B cell (primary cell): ENCODE measurements around the gene MAN2A2. TPM values are rescaled to one million over a fixed set of nuclear protein-coding genes. Genes with fewer than 3 reads are reported as not detected.

Experiments used
- ATAC-seq: fragments of 200-7000 bp; cut with Tn5 transposase; one replicate; pipeline ENCODE4 v1.10.0; 2021; ENCODE audit warnings: low read depth, mild to moderate bottlenecking, moderate number of reproducible peaks, moderate library complexity
- CTCF ChIA-PET: fragments of 350-600 bp; sonication (Branson Sonifier 250); formaldehyde crosslinking; loops from one replicate; lab custom pipeline; 2021; ENCODE audit warnings: antibody characterized with exemption, inconsistent platforms; lab: Charles Lee
- POLR2A ChIA-PET: fragments of 350-600 bp; sonication (Branson Sonifier 250); formaldehyde crosslinking; loops from one replicate; lab custom pipeline; 2021; ENCODE audit warnings: antibody characterized with exemption; lab: Charles Lee
- DNase-seq: peaks from one replicate; pipeline ENCODE4 v3.0.0; 2013
- H2AFZ ChIP-seq: 2 replicates; pipeline ENCODE4 v1.6.1; 2012; ENCODE audit warnings: mild to moderate bottlenecking, low read depth, low read length; ENCODE audit not compliant: insufficient read depth, poor library complexity, severe bottlenecking
- H3K27ac ChIP-seq, 2 donors: 1 replicate in 1 of 2; 2 replicates in 1 of 2; pipeline ENCODE4 v1.5.1; 2012 to 2013; ENCODE audit warnings: low read length in 2 of 2, mild to moderate bottlenecking in 2 of 2, moderate library complexity in 1 of 2
- H3K27me3 ChIP-seq, 4 experiments: fragments of 200-600 bp in 1 of 4; sonication (generic) in 1 of 4; replicated peaks in 1 of 4; 1 replicate in 2 of 4; 2 replicates in 2 of 4; pipeline versions ENCODE4 v1.6.1 to v1.7.0; 2013 to 2016; ENCODE audit warnings: low read length in 3 of 4, mild to moderate bottlenecking in 2 of 4, mixed read lengths in 1 of 4, moderate library complexity in 1 of 4; ENCODE audit not compliant: insufficient read depth in 4 of 4, control insufficient read depth in 3 of 4; ENCODE audit errors: control extremely low read depth in 1 of 4
- H3K36me3 ChIP-seq, 2 experiments: replicated peaks in 1 of 2; 1 replicate in 1 of 2; 2 replicates in 1 of 2; pipeline versions ENCODE4 v1.6.1 to v1.7.1; 2013; ENCODE audit warnings: low read length in 1 of 2; ENCODE audit not compliant: insufficient read depth in 2 of 2, control insufficient read depth in 1 of 2; ENCODE audit errors: control extremely low read depth in 1 of 2, extremely low read depth in 1 of 2
- H3K4me1 ChIP-seq, 2 donors: fragments of 200-600 bp in 1 of 2; sonication (generic) in 1 of 2; 1 replicate in 1 of 2; 2 replicates in 1 of 2; pipeline versions ENCODE4 v1.5.1 to v1.6.1; 2013 to 2017; ENCODE audit warnings: low read length in 2 of 2; ENCODE audit not compliant: control insufficient read depth in 2 of 2, insufficient read depth in 2 of 2
- H3K4me2 ChIP-seq: replicated peaks from 2 replicates; pipeline ENCODE3; 2012; ENCODE audit warnings: mild to moderate bottlenecking, low read depth, low read length; ENCODE audit not compliant: poor library complexity, severe bottlenecking
- H3K4me3 ChIP-seq, 5 experiments: fragments of 200-600 bp in 1 of 5; sonication (generic) in 1 of 5; 1 replicate in 3 of 5; 2 replicates in 2 of 5; pipeline versions ENCODE4 v1.5.1 to v1.7.0; 2011 to 2016; ENCODE audit warnings: low read length in 4 of 5, mild to moderate bottlenecking in 4 of 5, low read depth in 2 of 5, control low read depth in 1 of 5, moderate library complexity in 1 of 5; ENCODE audit not compliant: insufficient read depth in 1 of 5; ENCODE audit errors: control extremely low read depth in 1 of 5, extremely low read depth in 1 of 5
- H3K79me2 ChIP-seq: fragments of 200-600 bp; sonication (generic); one replicate; pipeline ENCODE4 v1.6.0; 2016; ENCODE audit warnings: low read length; ENCODE audit not compliant: control insufficient read depth, insufficient read depth
- H3K9ac ChIP-seq: fragments of 200-600 bp; sonication (generic); 2 replicates; pipeline ENCODE4 v1.6.1; 2017; ENCODE audit warnings: mild to moderate bottlenecking, low read length, moderate library complexity
- H3K9me3 ChIP-seq, 3 donors: one replicate each; pipeline versions ENCODE4 v1.6.1 to v1.7.1; 2013; ENCODE audit warnings: low read length in 2 of 3; ENCODE audit not compliant: control insufficient read depth in 2 of 3, insufficient read depth in 1 of 3; ENCODE audit errors: control extremely low read depth in 1 of 3
- H4K20me1 ChIP-seq: 2 replicates; pipeline ENCODE4 v1.6.0; 2012; ENCODE audit warnings: mild to moderate bottlenecking, low read length; ENCODE audit not compliant: insufficient read depth, control insufficient read depth, poor library complexity, severe bottlenecking
- H3K27ac Mint-ChIP-seq: one replicate; pipeline ENCODE4 v1.8.0; 2021; ENCODE audit warnings: mixed read lengths
- H3K27me3 Mint-ChIP-seq: one replicate; pipeline ENCODE4 v1.8.0; 2021; ENCODE audit warnings: mixed read lengths
- H3K4me1 Mint-ChIP-seq: one replicate; pipeline ENCODE4 v1.8.0; 2021; ENCODE audit warnings: mixed read lengths
- H3K4me3 Mint-ChIP-seq: one replicate; pipeline ENCODE4 v1.8.0; 2021; ENCODE audit warnings: mixed read lengths
- H3K9me3 Mint-ChIP-seq: one replicate; pipeline ENCODE4 v1.8.0; 2022; ENCODE audit warnings: mixed read lengths; ENCODE audit not compliant: insufficient read depth
- EZH2 ChIP-seq: IDR thresholded peaks from 2 replicates; pipeline ENCODE4 v1.6.1; 2012; ENCODE audit warnings: borderline replicate concordance, low read depth, mild to moderate bottlenecking, moderate library complexity, low read length; ENCODE audit not compliant: insufficient read depth, poor library complexity, severe bottlenecking
- WGBS: methylation state at CpG from one replicate; pipeline ENCODE4 v1.1.5; 2013; ENCODE audit warnings: missing lambda C conversion rate; ENCODE audit not compliant: insufficient coverage; 5-methylcytosine and 5-hydroxymethylcytosine counted together
- intact Hi-C: fragments of 100-400 bp; cut with micrococcal nuclease; formaldehyde crosslinking; loops from one replicate; pipeline ENCODE4 v1.10.0; 2022
- polyA plus RNA-seq: library from polyadenylated mRNA; depleted of rRNA; stranded (reverse); fragments of >200 nt; gene quantifications from 2 replicates; pipeline ENCODE4 v1.2.3, GENCODE V29; 2012
- total RNA-seq, 2 donors: library from RNA; stranded (reverse); fragments of 120-200 nt in 1 of 2; gene quantifications; 1 replicate in 1 of 2; 2 replicates in 1 of 2; pipeline versions ENCODE4 v1.2.3 to v1.2.4, GENCODE V29; 2013 to 2022
- TF ChIP-seq, protein P1 (sequence below): fragments of 200-600 bp; IDR thresholded peaks from one replicate; pipeline ENCODE4 v1.8.0; 2022; ENCODE audit warnings: antibody characterized with exemption, mild to moderate bottlenecking

The MAN2A2 gene
- total and polyA plus RNA-seq, 2 donors (not counting 1 experiment from before 2014, with no cell fraction given) = 180 to 234 TPM

DNA sequence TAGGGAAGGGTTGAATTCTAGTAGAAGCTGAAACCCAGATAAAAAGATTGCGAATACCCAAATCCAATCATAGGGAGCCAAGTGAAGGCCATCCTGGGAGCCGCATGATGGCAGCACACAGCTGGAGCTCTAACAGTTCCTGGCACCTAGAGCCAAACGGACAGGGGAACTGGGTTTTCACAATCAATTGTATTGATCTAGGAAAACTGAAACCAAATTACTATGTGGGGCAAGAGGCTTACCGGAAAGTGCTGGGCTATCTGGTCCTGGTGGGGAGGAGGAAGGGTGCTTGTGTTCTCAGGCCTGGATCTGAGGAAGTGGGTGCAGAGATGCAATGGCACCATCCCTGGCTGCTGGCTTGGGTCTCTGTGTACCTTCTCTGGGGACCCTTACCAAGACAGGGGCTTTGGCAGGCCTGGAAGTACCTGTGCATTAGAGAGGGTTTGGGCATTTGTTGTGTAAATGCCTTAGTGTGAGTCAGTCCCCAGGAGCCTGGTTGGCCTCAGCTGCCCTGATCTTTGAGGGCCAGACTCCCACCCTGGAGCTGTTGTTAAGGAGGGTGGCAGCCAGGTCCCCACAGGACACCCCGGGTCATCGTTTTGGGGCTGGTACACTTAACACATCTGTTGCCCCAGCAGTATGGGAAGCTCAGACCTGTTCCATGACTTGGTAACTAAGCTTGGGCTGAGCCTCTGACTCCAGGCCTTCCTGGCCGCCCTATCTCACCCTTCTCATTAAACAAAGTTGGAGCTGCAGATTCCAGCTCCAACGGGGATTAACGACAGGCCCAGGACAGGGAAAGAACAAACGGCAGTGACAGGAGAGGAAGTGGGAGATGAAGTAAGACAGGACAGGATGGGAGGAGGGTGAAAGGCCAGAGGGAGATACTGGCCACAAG lies 43.6 kb upstream of the MAN2A2 start:
- Histone ChIP-seq H3K27me3 (no peaks in the 10 kb centered on the region), H3K4me1 (peaks cover 37 to 48% of the 10 kb centered on the region in 2 donors), H4K20me1 (no peaks in the 10 kb centered on the region), H3K79me2 (no peaks in the 10 kb centered on the region), H3K4me2 (no peak overlapping the region), H3K36me3 (no peaks in the 10 kb centered on the region), H2AFZ (no peak overlapping the region), H3K27ac (no peak overlapping the region), H3K9me3 (no peaks in the 10 kb centered on the region), H3K4me3 (no peak overlapping the region), H3K9ac (no peak overlapping the region)
- TF ChIP-seq, protein P1, sequence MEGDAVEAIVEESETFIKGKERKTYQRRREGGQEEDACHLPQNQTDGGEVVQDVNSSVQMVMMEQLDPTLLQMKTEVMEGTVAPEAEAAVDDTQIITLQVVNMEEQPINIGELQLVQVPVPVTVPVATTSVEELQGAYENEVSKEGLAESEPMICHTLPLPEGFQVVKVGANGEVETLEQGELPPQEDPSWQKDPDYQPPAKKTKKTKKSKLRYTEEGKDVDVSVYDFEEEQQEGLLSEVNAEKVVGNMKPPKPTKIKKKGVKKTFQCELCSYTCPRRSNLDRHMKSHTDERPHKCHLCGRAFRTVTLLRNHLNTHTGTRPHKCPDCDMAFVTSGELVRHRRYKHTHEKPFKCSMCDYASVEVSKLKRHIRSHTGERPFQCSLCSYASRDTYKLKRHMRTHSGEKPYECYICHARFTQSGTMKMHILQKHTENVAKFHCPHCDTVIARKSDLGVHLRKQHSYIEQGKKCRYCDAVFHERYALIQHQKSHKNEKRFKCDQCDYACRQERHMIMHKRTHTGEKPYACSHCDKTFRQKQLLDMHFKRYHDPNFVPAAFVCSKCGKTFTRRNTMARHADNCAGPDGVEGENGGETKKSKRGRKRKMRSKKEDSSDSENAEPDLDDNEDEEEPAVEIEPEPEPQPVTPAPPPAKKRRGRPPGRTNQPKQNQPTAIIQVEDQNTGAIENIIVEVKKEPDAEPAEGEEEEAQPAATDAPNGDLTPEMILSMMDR = no peak
- no peak for TF ChIP-seq EZH2
- ChIA-PET CTCF (interaction anchor here (1.0 to 1.4 kb wide), 3 partner anchors 15 to 211 kb away, joined by 3 to 4 read pairs (median 4); no protein-coding TSS in a partner anchor), POLR2A (interaction anchor here (0.6 to 0.8 kb wide), 4 partner anchors 41 to 76 kb away, joined by 3 to 6 read pairs (median 4); partner anchors contain the start of gene UNC45A)
- Mint-ChIP-seq H3K27ac (peak overlapping the region; percentile 79), H3K27me3 (no peaks in the 10 kb centered on the region), H3K4me1 (peaks cover 48% of the 10 kb centered on the region), H3K9me3 (no peaks in the 10 kb centered on the region), H3K4me3 (no peak overlapping the region)
- DNase-seq (no peak), ATAC-seq (no peak)
- intact Hi-C loops = no loop called here
- 85% methylated on average over 7 of the region's 10 CpGs for WGBS

- H3K27ac ChIP-seq = no peak overlapping the region
- DNase-seq = no peak
- ChIA-PET POLR2A (no interaction called here), CTCF (interaction anchor here (1.4 kb wide), 1 partner anchor 16 kb away, joined by 4 read pairs; no protein-coding TSS in a partner anchor)
- no peak for ATAC-seq
- intact Hi-C loops = no loop called here
- no peak overlapping the region for H3K4me3 ChIP-seq
- WGBS = 100% methylated on average over 7 of the region's 7 CpGs
- H3K79me2 ChIP-seq = no peaks in the 10 kb centered on the region
- TF ChIP-seq EZH2 = no peak
- TF ChIP-seq, protein P1 = no peak
- Mint-ChIP-seq H3K4me1 (peaks cover 38% of the 10 kb centered on the region), H3K27ac (no peak overlapping the region), H3K4me3 (no peak overlapping the region), H3K27me3 (no peaks in the 10 kb centered on the region), H3K9me3 (no peaks in the 10 kb centered on the region)
- no peak overlapping the region for H3K4me2 ChIP-seq
- no peaks in the 10 kb centered on the region for H3K27me3 ChIP-seq
- no peaks in the 10 kb centered on the region for H3K36me3 ChIP-seq
- H3K9me3 ChIP-seq = no peaks in the 10 kb centered on the region
- no peak overlapping the region for H3K9ac ChIP-seq
- no peaks in the 10 kb centered on the region for H4K20me1 ChIP-seq
- H2AFZ ChIP-seq = no peak overlapping the region
- H3K4me1 ChIP-seq = peaks cover 28 to 38% of the 10 kb centered on the region in 2 donors
These were observed 42.7 kb upstream of the MAN2A2 start for GRCh38 chr15:90860450-90860849.
